Measurements from ENCODE around the gene LGI2. TPM values are rescaled to one million over a fixed set of nuclear protein-coding genes. Genes with fewer than 3 reads are reported as not detected.

Gene LGI2
- polyA plus RNA-seq, 1 donor from 2014 or later = 10.3 TPM

DNA sequence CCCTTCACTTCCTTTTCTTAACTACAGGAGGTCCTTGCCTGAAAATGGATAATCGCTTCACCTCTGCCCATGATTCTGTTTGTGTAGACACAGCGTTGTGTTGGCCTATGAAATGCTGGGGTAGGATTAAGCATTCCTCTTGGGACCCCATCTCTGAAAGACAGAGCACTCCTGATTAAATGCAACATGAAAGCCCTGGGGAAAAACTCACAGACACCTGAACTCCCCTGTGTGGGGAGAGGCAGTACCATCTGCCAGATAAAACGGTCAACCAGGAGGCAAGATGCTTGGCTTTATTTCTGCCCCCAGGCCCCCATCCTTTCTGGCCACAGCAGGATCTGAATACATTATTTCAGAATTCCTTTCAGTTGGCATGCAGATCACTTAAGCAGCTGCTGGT lies 1.9 kb downstream of the LGI2 start:
- H3K9ac ChIP-seq (ENCODE audit: low read length) = peak overlapping the region; percentile 75

GRCh38 chr4:25022766-25023165 lies 8.0 kb downstream of the LGI2 start:
- H2AFZ ChIP-seq (ENCODE audit: low read depth, low read length) = no peak overlapping the region
- no peak for TF ChIP-seq EP300 (conservative IDR thresholded peaks at IDR 0.05; ENCODE audit: poor library complexity, severe bottlenecking)
- no peak for TF ChIP-seq POLR2AphosphoS5 (IDR thresholded peaks at IDR 0.05)
- TF ChIP-seq, protein P1, sequence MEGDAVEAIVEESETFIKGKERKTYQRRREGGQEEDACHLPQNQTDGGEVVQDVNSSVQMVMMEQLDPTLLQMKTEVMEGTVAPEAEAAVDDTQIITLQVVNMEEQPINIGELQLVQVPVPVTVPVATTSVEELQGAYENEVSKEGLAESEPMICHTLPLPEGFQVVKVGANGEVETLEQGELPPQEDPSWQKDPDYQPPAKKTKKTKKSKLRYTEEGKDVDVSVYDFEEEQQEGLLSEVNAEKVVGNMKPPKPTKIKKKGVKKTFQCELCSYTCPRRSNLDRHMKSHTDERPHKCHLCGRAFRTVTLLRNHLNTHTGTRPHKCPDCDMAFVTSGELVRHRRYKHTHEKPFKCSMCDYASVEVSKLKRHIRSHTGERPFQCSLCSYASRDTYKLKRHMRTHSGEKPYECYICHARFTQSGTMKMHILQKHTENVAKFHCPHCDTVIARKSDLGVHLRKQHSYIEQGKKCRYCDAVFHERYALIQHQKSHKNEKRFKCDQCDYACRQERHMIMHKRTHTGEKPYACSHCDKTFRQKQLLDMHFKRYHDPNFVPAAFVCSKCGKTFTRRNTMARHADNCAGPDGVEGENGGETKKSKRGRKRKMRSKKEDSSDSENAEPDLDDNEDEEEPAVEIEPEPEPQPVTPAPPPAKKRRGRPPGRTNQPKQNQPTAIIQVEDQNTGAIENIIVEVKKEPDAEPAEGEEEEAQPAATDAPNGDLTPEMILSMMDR (IDR thresholded peaks at IDR 0.05; ENCODE audit: poor library complexity, severe bottlenecking) = no peak
- TF ChIP-seq TAF1 (IDR thresholded peaks at IDR 0.05; ENCODE audit: low read depth) = no peak
- no peak for TF ChIP-seq SMC3 (conservative IDR thresholded peaks at IDR 0.05; ENCODE audit: poor library complexity)
- TF ChIP-seq MXI1 (conservative IDR thresholded peaks at IDR 0.05; ENCODE audit: poor library complexity, severe bottlenecking) = no peak
- no peak for TF ChIP-seq RAD21 (conservative IDR thresholded peaks at IDR 0.05)
- TF ChIP-seq EZH2 (IDR thresholded peaks at IDR 0.05; ENCODE audit: borderline replicate concordance, insufficient read depth, low read length, poor library complexity, severe bottlenecking) = no peak
- TF ChIP-seq REST (IDR thresholded peaks at IDR 0.05; ENCODE audit: borderline replicate concordance) = no peak
- H3K4me2 ChIP-seq (ENCODE audit: low read length) = no peak overlapping the region
- no peaks in the 10 kb centered on the region for H3K9me2 ChIP-seq (ENCODE audit: insufficient read depth, low read length)
- H3K27me3 ChIP-seq (ENCODE audit: insufficient read depth, low read depth, low read length) = no peaks in the 10 kb centered on the region
- no peak overlapping the region for H3K4me3 ChIP-seq (ENCODE audit: low read length)
- no peaks in the 10 kb centered on the region for H3K9me3 ChIP-seq (ENCODE audit: low read length)
- H3F3A ChIP-seq (ENCODE audit: insufficient read depth, low read length, poor library complexity, severe bottlenecking) = no peaks in the 10 kb centered on the region
- no peaks in the 10 kb centered on the region for H4K20me1 ChIP-seq (ENCODE audit: insufficient read depth)
- H3K36me3 ChIP-seq (ENCODE audit: insufficient read depth, low read length) = no peaks in the 10 kb centered on the region
- no peak overlapping the region for H3K27ac ChIP-seq (ENCODE audit: low read length)
- H3K79me2 ChIP-seq (replicated peaks; ENCODE audit: insufficient read depth, low read length) = no peaks in the 10 kb centered on the region
- H3K9ac ChIP-seq (ENCODE audit: low read length) = no peak overlapping the region

More for the DNA sequence above, 1.9 kb downstream of the LGI2 start:
- no peak overlapping the region for H3K27ac ChIP-seq (ENCODE audit: low read length)
- H3K4me2 ChIP-seq (ENCODE audit: low read length) = peak overlapping the region; percentile 24
- H4K20me1 ChIP-seq (ENCODE audit: insufficient read depth) = no peaks in the 10 kb centered on the region
- H3K79me2 ChIP-seq (replicated peaks; ENCODE audit: insufficient read depth, low read length) = no peaks in the 10 kb centered on the region
- no peaks in the 10 kb centered on the region for H3K9me3 ChIP-seq (ENCODE audit: low read length)
- H3K27me3 ChIP-seq (ENCODE audit: insufficient read depth, low read depth, low read length) = peaks cover 7% of the 10 kb centered on the region
- no peaks in the 10 kb centered on the region for H3F3A ChIP-seq (ENCODE audit: insufficient read depth, low read length, poor library complexity, severe bottlenecking)
- TF ChIP-seq TAF1 (IDR thresholded peaks at IDR 0.05; ENCODE audit: low read depth) = no peak
- TF ChIP-seq SMC3 (conservative IDR thresholded peaks at IDR 0.05; ENCODE audit: poor library complexity) = no peak
- H3K9me2 ChIP-seq (ENCODE audit: insufficient read depth, low read length) = no peaks in the 10 kb centered on the region
- H2AFZ ChIP-seq (ENCODE audit: low read depth, low read length) = no peak overlapping the region
- H3K36me3 ChIP-seq (ENCODE audit: insufficient read depth, low read length) = no peaks in the 10 kb centered on the region
- peak overlapping the region; percentile 88 for H3K4me3 ChIP-seq (ENCODE audit: low read length)

- Histone ChIP-seq H3F3A (ENCODE audit: insufficient read depth, low read length, poor library complexity, severe bottlenecking) (no peaks in the 10 kb centered on the region), H3K27ac (ENCODE audit: low read length) (no peak overlapping the region), H2AFZ (ENCODE audit: low read depth, low read length) (no peak overlapping the region), H3K9ac (ENCODE audit: low read length) (no peak overlapping the region), H3K9me2 (ENCODE audit: insufficient read depth, low read length) (no peaks in the 10 kb centered on the region), H3K79me2 (replicated peaks; ENCODE audit: insufficient read depth, low read length) (no peaks in the 10 kb centered on the region), H3K36me3 (ENCODE audit: insufficient read depth, low read length) (no peaks in the 10 kb centered on the region), H3K27me3 (ENCODE audit: insufficient read depth, low read depth, low read length) (no peaks in the 10 kb centered on the region), H3K9me3 (ENCODE audit: low read length) (no peaks in the 10 kb centered on the region), H3K4me2 (ENCODE audit: low read length) (no peak overlapping the region), H4K20me1 (ENCODE audit: insufficient read depth) (no peaks in the 10 kb centered on the region), H3K4me3 (ENCODE audit: low read length) (no peak overlapping the region)
- TF ChIP-seq REST (IDR thresholded peaks at IDR 0.05; ENCODE audit: borderline replicate concordance) (no peak), RAD21 (conservative IDR thresholded peaks at IDR 0.05) (no peak), TAF1 (IDR thresholded peaks at IDR 0.05; ENCODE audit: low read depth) (no peak)
Observed at GRCh38 chr4:25021216-25021615, 9.5 kb downstream of the LGI2 start.

Data from neural cell (in vitro differentiated cells).